ENCODE data around the gene KLHDC9. TPM values are rescaled to one million over a fixed set of nuclear protein-coding genes. Genes with fewer than 3 reads are reported as not detected.

KLHDC9 gene
- total and polyA plus RNA-seq, 2 of the 8 experiments (the other 6 are each of a cell fraction or from before 2014, with no cell fraction given): 6.5 to 15.6 TPM

DNA sequence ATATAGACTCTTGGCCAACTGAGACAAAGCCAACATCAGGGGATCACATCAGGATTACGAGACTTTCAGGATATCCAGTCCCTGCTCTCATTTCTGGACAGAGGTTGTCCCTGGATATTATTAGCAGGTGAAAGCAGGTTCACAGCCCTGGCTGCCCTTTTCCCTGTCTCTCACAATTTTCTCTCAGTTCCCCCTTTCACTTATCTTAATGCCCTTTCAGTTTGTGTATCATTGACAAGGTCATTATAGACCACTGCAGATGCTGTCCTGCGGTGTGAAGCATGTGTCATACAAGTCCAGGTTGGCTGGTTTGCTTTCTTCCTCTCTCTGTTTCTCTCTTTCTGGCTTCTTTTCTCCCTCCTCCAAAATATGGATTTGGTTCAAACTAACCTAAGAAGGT, 2.1 kb upstream of the KLHDC9 start:
- Histone ChIP-seq H3K4me3 (ENCODE audit: extremely low read depth in 1 of 4, insufficient read depth in 2 of 4, low read depth in 3 of 4, low read length in 4 of 4) (no peak overlapping the region), H3K79me2 (ENCODE audit: control insufficient read depth in 1 of 2, insufficient read depth in 2 of 2, low read length in 2 of 2) (no peaks in the 10 kb centered on the region), H4K5ac (ENCODE audit: insufficient read length, low read depth, low read length) (no peak overlapping the region), H2BK5ac (ENCODE audit: low read depth, low read length) (no peak overlapping the region), H3K27ac (ENCODE audit: low read depth, low read length) (no peak overlapping the region), H3K27me3 (replicated peaks in 1 of 4; ENCODE audit: control insufficient read depth in 3 of 4, extremely low read depth in 1 of 4, insufficient read depth in 3 of 4, low read length in 3 of 4) (no peaks in the 10 kb centered on the region), H2BK20ac (ENCODE audit: low read length) (no peak overlapping the region), H3K9me3 (ENCODE audit: insufficient read depth in 2 of 2, low read depth in 1 of 2, low read length in 1 of 2) (no peaks in the 10 kb centered on the region), H3K4me2 (ENCODE audit: insufficient read depth in 1 of 2, low read depth in 2 of 2, low read length in 2 of 2) (no peak overlapping the region), H4K91ac (replicated peaks; ENCODE audit: insufficient read length, low read length) (no peak overlapping the region), H3K18ac (ENCODE audit: extremely low read depth, low read length) (no peak overlapping the region), H2AK5ac (ENCODE audit: low read depth, low read length) (no peak overlapping the region), H2AFZ (ENCODE audit: low read length) (no peak overlapping the region), H3K36me3 (ENCODE audit: control insufficient read depth in 2 of 4, insufficient read depth in 4 of 4, low read length in 3 of 4) (peaks cover 0 to 7% (median 0%) of the 10 kb centered on the region in 4 experiments; a peak in 1 of 8 replicates), H2BK15ac (ENCODE audit: low read length) (no peak overlapping the region), H3K4ac (replicated peaks; ENCODE audit: insufficient read length, low read depth, low read length) (no peak overlapping the region), H2BK120ac (replicated peaks; ENCODE audit: low read depth, low read length) (no peak overlapping the region), H4K20me1 (replicated peaks in 1 of 2; ENCODE audit: control insufficient read depth in 1 of 2, insufficient read depth in 2 of 2, low read length in 2 of 2) (no peaks in the 10 kb centered on the region), H4K8ac (ENCODE audit: extremely low read depth, insufficient read depth, low read length) (no peak overlapping the region), H3K9ac (replicated peaks in 1 of 4; ENCODE audit: extremely low read depth in 1 of 4, low read depth in 3 of 4, low read length in 3 of 4) (no peak overlapping the region), H3K79me1 (ENCODE audit: low read depth, low read length) (0 out of 2 replicates have a peak, but pooled peaks cover 3% of the 10 kb centered on the region), H3K14ac (ENCODE audit: insufficient read length) (no peak overlapping the region), H3K4me1 (replicated peaks in 1 of 4; ENCODE audit: control insufficient read depth in 3 of 4, insufficient read depth in 4 of 4, low read length in 3 of 4) (peaks cover 0 to 6% (median 0%) of the 10 kb centered on the region in 4 experiments; a peak in 2 of 7 replicates), H3K56ac (replicated peaks; ENCODE audit: insufficient read length, low read depth, low read length) (no peak overlapping the region), H2BK12ac (ENCODE audit: low read depth, low read length) (no peak overlapping the region), H3K23me2 (ENCODE audit: low read depth, low read length) (peaks cover 13% of the 10 kb centered on the region), H3K23ac (ENCODE audit: insufficient read length) (no peak overlapping the region)
- CTCF ChIA-PET (ENCODE audit: partially characterized antibody): interaction anchor here (0.7 to 10.0 kb wide), 12 partner anchors 9 to 316 kb away, joined by 3 to 282 read pairs (median 18); partner anchors contain the start of genes ARHGAP30, NECTIN4, PPOX and TSTD1
- FAIRE-seq (no peak), DNase-seq (ENCODE audit: low read depth in 1 of 2, low spot score in 2 of 2) (no peak)
- WGBS, 2 experiments (ENCODE audit: extremely low coverage in 1 of 2, insufficient coverage in 1 of 2, insufficient read length in 1 of 2, insufficient replicate concordance in 2 of 2, low coverage in 1 of 2, low lambda C conversion rate in 2 of 2, missing lambda C conversion rate in 1 of 2): 82% methylated on average over 2 of the region's 2 CpGs; no CpG with 5 or more reads in 1 of the 2 experiments
- POLR2A ChIA-PET (ENCODE audit: partially characterized antibody): interaction anchor here (1.0 to 5.3 kb wide), 3 partner anchors 21 to 75 kb away, joined by 3 to 32 read pairs (median 3); partner anchors contain the start of genes DEDD and F11R
- no peak for TF ChIP-seq TBP (IDR thresholded peaks at IDR 0.05; ENCODE audit: low read depth, low read length)
- no peak for TF ChIP-seq SIRT6 (IDR thresholded peaks at IDR 0.05; ENCODE audit: low read length)
- no peak for TF ChIP-seq CTBP2 (IDR thresholded peaks at IDR 0.05; ENCODE audit: borderline replicate concordance, insufficient read depth, insufficient read length, low read length)
- TF ChIP-seq CBX8 (IDR thresholded peaks at IDR 0.05; ENCODE audit: borderline replicate concordance, low read depth, low read length): no peak
- TF ChIP-seq SIX5 (IDR thresholded peaks at IDR 0.05; ENCODE audit: low read depth, low read length): no peak
- TF ChIP-seq ZNF274 (IDR thresholded peaks at IDR 0.05; ENCODE audit: borderline replicate concordance, extremely low read depth, low read length): no peak
- TF ChIP-seq SAP30 (IDR thresholded peaks at IDR 0.05; ENCODE audit: insufficient read depth, insufficient replicate concordance, low read length): no peak
